Stomach (tissue), 9 donors: ENCODE measurements around the gene MFAP4. TPM values are rescaled to one million over a fixed set of nuclear protein-coding genes. Genes with fewer than 3 reads are reported as not detected.

ENCODE experiments used
- DNase-seq, 2 donors: peaks; one replicate each; pipeline versions ENCODE4 v3.0.0 to v3.0.0-alpha.2; 2013 to 2019
- H3K27ac ChIP-seq, 5 donors: fragments of 200-600 bp in 4 of 5; sonication (generic) in 4 of 5; one replicate each; pipeline ENCODE4 v1.5.1; 2013 to 2019; ENCODE audit warnings: mild to moderate bottlenecking in 1 of 5, moderate library complexity in 1 of 5
- H3K27me3 ChIP-seq, 3 donors: fragments of 200-600 bp; sonication (generic); one replicate each; pipeline ENCODE4 v1.5.1; 2017 to 2019; ENCODE audit warnings: mixed run types in 1 of 3
- H3K36me3 ChIP-seq, 4 donors: fragments of 200-600 bp; sonication (generic); 1 replicate in 3 of 4; 2 replicates in 1 of 4; pipeline ENCODE4 v1.5.1; 2016 to 2019
- H3K4me1 ChIP-seq, 4 donors: fragments of 200-600 bp; sonication (generic); one replicate each; pipeline ENCODE4 v1.5.1; 2016 to 2019
- H3K4me3 ChIP-seq, 4 donors: fragments of 200-600 bp; sonication (generic) in 3 of 4; one replicate each; pipeline ENCODE4 v1.5.1; 2016 to 2019; ENCODE audit warnings: mild to moderate bottlenecking in 1 of 4
- H3K9me3 ChIP-seq, 4 donors: fragments of 200-600 bp; sonication (generic); one replicate each; pipeline ENCODE4 v1.5.1; 2016 to 2019
- EP300 ChIP-seq: sonication (generic); formaldehyde crosslinking; IDR thresholded peaks from one replicate; pipeline ENCODE4 v1.6.1; 2017; ENCODE audit warnings: antibody characterized with exemption
- POLR2A ChIP-seq, 4 donors: fragments of 450-650 bp; IDR thresholded peaks; one replicate each; pipeline ENCODE4 v1.6.1; 2016; ENCODE audit warnings: antibody characterized with exemption in 4 of 4, control low read depth in 2 of 4, mild to moderate bottlenecking in 1 of 4, moderate library complexity in 1 of 4
- POLR2AphosphoS5 ChIP-seq, 3 donors: sonication (generic); formaldehyde crosslinking; IDR thresholded peaks; one replicate each; pipeline ENCODE4 v1.6.1; 2016; ENCODE audit warnings: antibody characterized with exemption in 3 of 3
- WGBS, 5 donors: extraction: QIAGEN DNeasy Blood & Tissue Kit in 3 of 5; methylation state at CpG; one replicate each; pipeline versions ENCODE4 v1.1.5 to v1.1.7; 2013 to 2018; 5-methylcytosine and 5-hydroxymethylcytosine counted together
- intact Hi-C: fragments of 100-400 bp; cut with DNase I; formaldehyde crosslinking; loops from one replicate; pipeline ENCODE4 v1.15.1; 2023; ENCODE audit warnings: low total_unique reads
- polyA plus RNA-seq, 3 donors: library from polyadenylated mRNA; stranded (reverse); fragments of 200-250 nt; gene quantifications; one replicate each; pipeline ENCODE4 v1.2.3, GENCODE V29; 2013
- total RNA-seq, 5 donors: library from RNA; depleted of rRNA; stranded (reverse); fragments of >200 nt; gene quantifications; one replicate each; pipeline versions ENCODE4 v1.1.0 to v1.2.3, GENCODE V29; 2014 to 2016
- TF ChIP-seq, protein P1 (sequence below), 7 experiments: fragments of 450-650 bp in 4 of 7; fragments of 200-600 bp in 3 of 7; sonication (generic) in 3 of 7; IDR thresholded peaks; one replicate each; pipeline ENCODE4 v1.5.1; 2016 to 2019; ENCODE audit warnings: antibody characterized with exemption in 7 of 7, control low read depth in 2 of 7, mild to moderate bottlenecking in 1 of 7
- donor health status: healthy with polysubstance abuse.
- donor health status: Bipolar disorder and iron deficiency.
- donor health status: healthy.

Gene MFAP4
- total and polyA plus RNA-seq, 8 donors, result 29.3 to 125 (median 55.4) TPM

DNA sequence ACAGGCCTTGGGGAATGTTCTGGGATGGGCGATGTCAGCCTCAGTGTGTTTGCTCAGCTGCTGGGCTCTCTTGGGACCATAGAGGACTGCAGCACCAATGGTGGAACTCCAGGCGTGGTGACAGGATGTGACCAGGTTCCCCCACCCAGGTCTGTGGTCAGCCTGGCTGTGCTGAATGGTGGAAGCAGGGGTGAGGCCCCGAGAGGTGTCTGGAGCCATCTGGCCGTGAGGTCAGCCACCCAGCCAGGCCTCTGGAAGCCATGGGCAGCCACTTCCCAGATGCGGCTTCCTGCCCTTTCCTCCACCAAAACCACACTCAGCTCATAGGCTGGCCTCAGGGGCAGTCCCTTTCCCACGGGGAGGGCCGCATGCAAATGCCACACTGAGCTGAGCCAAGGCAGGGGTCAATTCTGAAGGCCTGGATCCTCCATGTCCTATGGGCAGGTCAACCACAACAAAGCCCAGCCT lies 16.5 kb downstream of the MFAP4 start:
- no peaks in the 10 kb centered on the region for H3K9me3 ChIP-seq
- H3K4me1 ChIP-seq, result peaks cover 0 to 25% (median 0%) of the 10 kb centered on the region in 4 donors
- no peak overlapping the region for H3K27ac ChIP-seq
- peak in 1 of 2 donors; percentile 27 for DNase-seq
- no peaks in the 10 kb centered on the region for H3K36me3 ChIP-seq
- WGBS, 5 donors, result 63 to 78% (median 68%) methylated on average over 6 to 7 of the region's 7 CpGs
- H3K4me3 ChIP-seq, result no peak overlapping the region
- TF ChIP-seq, protein P1, sequence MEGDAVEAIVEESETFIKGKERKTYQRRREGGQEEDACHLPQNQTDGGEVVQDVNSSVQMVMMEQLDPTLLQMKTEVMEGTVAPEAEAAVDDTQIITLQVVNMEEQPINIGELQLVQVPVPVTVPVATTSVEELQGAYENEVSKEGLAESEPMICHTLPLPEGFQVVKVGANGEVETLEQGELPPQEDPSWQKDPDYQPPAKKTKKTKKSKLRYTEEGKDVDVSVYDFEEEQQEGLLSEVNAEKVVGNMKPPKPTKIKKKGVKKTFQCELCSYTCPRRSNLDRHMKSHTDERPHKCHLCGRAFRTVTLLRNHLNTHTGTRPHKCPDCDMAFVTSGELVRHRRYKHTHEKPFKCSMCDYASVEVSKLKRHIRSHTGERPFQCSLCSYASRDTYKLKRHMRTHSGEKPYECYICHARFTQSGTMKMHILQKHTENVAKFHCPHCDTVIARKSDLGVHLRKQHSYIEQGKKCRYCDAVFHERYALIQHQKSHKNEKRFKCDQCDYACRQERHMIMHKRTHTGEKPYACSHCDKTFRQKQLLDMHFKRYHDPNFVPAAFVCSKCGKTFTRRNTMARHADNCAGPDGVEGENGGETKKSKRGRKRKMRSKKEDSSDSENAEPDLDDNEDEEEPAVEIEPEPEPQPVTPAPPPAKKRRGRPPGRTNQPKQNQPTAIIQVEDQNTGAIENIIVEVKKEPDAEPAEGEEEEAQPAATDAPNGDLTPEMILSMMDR (IDR thresholded peaks at IDR 0.05), result no peak
- TF ChIP-seq EP300 (no peak), POLR2AphosphoS5 (IDR thresholded peaks at IDR 0.05) (no peak), POLR2A (IDR thresholded peaks at IDR 0.05) (no peak)
- intact Hi-C loops, result no loop called here
- no peaks in the 10 kb centered on the region for H3K27me3 ChIP-seq

DNA sequence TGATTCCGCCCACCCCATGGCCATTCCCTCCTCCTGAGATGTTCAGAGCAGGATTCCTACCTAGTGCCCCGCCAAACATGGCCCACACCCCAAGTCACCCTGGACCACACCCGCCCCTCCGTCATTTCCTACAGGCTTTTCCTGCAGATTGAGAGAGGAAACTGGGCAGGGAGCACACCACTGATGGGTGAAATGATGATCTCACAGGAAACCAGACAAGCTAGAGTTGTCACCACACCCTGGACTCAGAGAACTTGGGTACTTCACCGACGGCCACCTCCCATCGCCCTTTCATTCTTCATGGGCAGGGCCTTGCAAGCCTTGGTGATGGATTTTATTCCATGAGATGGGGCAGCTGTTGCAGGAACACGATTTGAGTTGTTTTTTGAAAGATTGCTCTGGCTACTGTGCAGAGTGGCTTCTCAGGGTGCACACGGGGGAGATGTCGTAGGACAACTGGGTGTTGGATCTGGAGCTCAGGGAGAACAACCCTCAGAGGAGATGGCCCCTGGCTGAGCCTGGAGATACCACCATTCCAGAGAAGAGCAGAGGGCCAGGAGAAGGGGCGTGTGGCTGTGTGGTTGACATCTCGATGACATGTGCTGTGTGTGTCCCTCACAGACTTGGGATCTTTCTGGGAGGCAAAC lies 17.0 kb downstream of the MFAP4 start:
- TF ChIP-seq, protein P1 (IDR thresholded peaks at IDR 0.05), result no peak
- TF ChIP-seq POLR2AphosphoS5 (IDR thresholded peaks at IDR 0.05) (no peak), EP300 (no peak), POLR2A (IDR thresholded peaks at IDR 0.05) (no peak)
- no peaks in the 10 kb centered on the region for H3K9me3 ChIP-seq
- H3K36me3 ChIP-seq, result no peaks in the 10 kb centered on the region
- DNase-seq, result peak in 1 of 2 donors; percentile 44
- no peak overlapping the region for H3K27ac ChIP-seq
- peaks cover 0 to 24% (median 0%) of the 10 kb centered on the region in 4 donors for H3K4me1 ChIP-seq
- no peak overlapping the region for H3K4me3 ChIP-seq
- intact Hi-C loops, result loop anchor here (5.0 to 10.0 kb wide), 2 partner anchors 77 to 395 kb away; no protein-coding TSS in a partner anchor
- H3K27me3 ChIP-seq, result no peaks in the 10 kb centered on the region
- 70 to 82% (median 76%) methylated on average over 12 of the region's 12 CpGs for WGBS, 5 donors

DNA sequence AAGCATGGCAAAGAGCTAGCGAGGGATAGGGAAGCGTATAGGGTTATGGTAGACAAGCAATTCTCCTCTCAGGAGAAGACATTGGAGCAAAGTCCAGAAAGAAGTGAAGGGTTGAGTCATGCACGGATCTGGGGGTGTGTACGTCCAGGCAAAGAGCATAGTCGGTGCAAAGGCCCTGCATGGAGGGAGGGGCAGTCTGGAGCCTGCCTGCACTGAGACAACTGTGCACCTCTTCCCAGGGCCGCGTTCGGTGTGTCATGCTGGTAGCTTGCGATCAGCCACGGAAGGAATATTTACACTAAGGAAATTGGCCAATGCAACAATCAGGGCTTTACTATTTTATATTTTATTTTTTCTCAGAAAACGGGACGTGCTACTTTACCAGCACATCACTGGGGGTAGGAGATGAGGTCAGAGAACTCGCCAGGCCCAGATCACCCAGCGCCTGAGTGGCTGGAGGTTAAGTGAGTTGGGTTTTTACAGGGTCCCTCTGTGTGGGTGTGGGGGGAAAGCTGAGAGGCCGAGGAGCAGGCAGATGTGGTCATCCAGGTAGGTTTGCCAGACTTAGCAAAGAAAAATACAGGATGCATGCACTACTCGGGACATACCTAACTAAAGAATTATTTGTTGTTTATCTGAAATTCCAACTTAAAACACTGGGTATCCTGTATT lies 17.7 kb downstream of the MFAP4 start:
- WGBS, 5 donors, result 83 to 88% (median 86%) methylated on average over 16 of the region's 16 CpGs
- H3K27me3 ChIP-seq, result no peaks in the 10 kb centered on the region
- H3K4me3 ChIP-seq, result no peak overlapping the region
- intact Hi-C loops, result loop anchor here (5.0 to 10.0 kb wide), 2 partner anchors 78 to 396 kb away; no protein-coding TSS in a partner anchor
- H3K4me1 ChIP-seq, result peaks cover 0 to 24% (median 0%) of the 10 kb centered on the region in 4 donors
- no peaks in the 10 kb centered on the region for H3K36me3 ChIP-seq
- no peaks in the 10 kb centered on the region for H3K9me3 ChIP-seq
- DNase-seq, result no peak
- H3K27ac ChIP-seq, result no peak overlapping the region
- TF ChIP-seq, protein P1 (IDR thresholded peaks at IDR 0.05), result no peak
- TF ChIP-seq POLR2AphosphoS5 (IDR thresholded peaks at IDR 0.05) (no peak), POLR2A (IDR thresholded peaks at IDR 0.05) (no peak), EP300 (no peak)

DNA sequence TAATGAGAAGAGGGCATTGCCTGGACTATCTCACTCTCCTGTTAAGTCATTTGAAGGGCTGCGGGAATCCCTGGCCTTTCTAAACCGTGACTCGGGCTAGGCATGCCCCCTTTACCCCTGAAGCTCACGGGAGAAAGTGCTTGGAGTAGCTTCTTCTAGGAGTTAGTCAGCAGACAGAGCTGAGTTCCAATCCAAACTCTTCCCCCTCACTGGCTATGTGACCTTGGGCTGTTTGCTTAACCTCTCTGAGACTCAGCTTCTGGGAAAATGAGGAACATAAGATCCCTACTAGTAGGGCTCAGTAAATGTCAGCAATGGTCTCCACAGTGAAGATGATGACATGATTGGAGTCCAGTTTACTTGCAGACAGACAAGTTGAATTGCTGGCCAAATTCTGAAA lies 18.8 kb downstream of the MFAP4 start:
- 80 to 90% (median 87%) methylated on average over 4 of the region's 4 CpGs for WGBS, 5 donors

More for the DNA sequence above, 18.8 kb downstream of the MFAP4 start:
- H3K9me3 ChIP-seq, result no peaks in the 10 kb centered on the region
- intact Hi-C loops, result loop anchor here (5.0 to 10.0 kb wide), 2 partner anchors 79 to 397 kb away; no protein-coding TSS in a partner anchor
- DNase-seq, result no peak
- no peaks in the 10 kb centered on the region for H3K27me3 ChIP-seq
- H3K4me3 ChIP-seq, result no peak overlapping the region
- H3K36me3 ChIP-seq, result no peaks in the 10 kb centered on the region
- peaks cover 0 to 25% (median 2%) of the 10 kb centered on the region in 4 donors for H3K4me1 ChIP-seq
- TF ChIP-seq POLR2AphosphoS5 (IDR thresholded peaks at IDR 0.05), result no peak
- TF ChIP-seq, protein P1 (IDR thresholded peaks at IDR 0.05), result no peak
- no peak for TF ChIP-seq POLR2A (IDR thresholded peaks at IDR 0.05)
- TF ChIP-seq EP300, result no peak
- no peak overlapping the region for H3K27ac ChIP-seq
